Ramos (cell line): ENCODE measurements around the gene ASTN2.
"Not testable (repeated sequence)": the region's sequence is repeated elsewhere in the genome, so short reads cannot be mapped to it uniquely, and the experiment has no call there.

Experiments
- in situ Hi-C: fragments of 300-500 bp; cut with MboI; formaldehyde crosslinking; loops from one replicate; pipeline ENCODE4 v1.14.3; 2022; ENCODE audit warnings: low sequenced_read_pairs; ENCODE audit not compliant: unreplicated experiment

Gene ASTN2

GRCh38 chr9:116941266-116941665, 473.6 kb downstream of the ASTN2 start:
- in situ Hi-C loops: no loop called here

- in situ Hi-C loops: no loop called here
Observed at GRCh38 chr9:116940614-116941215, 474.1 kb downstream of the ASTN2 start.

GRCh38 chr9:116939614-116940013, 475.2 kb downstream of the ASTN2 start:
- in situ Hi-C loops: no loop called here

DNA sequence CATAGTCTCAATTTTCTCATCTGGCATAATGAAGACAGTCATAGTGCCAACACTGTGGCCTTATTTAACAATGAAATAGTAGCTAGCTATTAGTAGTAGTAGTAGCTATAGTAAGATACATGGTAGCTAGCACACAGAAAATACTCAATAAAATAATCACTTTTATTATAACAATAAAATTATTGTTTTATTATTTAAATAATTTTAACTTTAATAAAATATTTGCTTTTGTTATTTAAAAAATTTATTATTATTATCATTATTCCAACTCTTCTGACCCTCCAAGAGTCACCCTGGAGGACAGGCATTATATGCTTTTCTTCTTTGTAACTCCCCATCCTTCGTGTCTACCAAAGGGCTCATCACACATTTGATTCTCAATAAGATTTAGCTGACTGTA, 475.7 kb downstream of the ASTN2 start:
- in situ Hi-C loops: no loop called here

GRCh38 chr9:116937361-116937760, 477.5 kb downstream of the ASTN2 start:
- in situ Hi-C loops: no loop called here

- in situ Hi-C loops: no loop called here
Observed at GRCh38 chr9:116935149-116935897, 479.5 kb downstream of the ASTN2 start.

DNA sequence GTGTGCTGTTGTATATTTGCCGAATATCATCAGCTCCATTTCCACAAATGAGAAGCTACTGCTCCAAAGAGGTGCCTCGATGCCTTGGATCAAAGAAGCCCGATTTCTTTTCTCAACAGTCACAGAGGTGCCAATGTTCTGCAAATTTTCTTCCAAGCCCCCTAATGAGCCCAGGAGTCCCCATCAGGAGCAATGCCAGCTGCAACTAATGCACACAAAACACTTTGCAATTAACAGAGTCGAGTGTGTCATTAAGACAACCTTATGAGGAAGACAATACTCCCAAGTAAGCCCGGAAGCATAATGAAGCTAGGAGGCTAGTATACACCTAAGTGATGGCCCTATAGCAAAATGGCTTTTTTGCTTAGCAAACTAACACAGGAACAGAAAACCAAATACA, 480.7 kb downstream of the ASTN2 start:
- in situ Hi-C loops: no loop called here

DNA sequence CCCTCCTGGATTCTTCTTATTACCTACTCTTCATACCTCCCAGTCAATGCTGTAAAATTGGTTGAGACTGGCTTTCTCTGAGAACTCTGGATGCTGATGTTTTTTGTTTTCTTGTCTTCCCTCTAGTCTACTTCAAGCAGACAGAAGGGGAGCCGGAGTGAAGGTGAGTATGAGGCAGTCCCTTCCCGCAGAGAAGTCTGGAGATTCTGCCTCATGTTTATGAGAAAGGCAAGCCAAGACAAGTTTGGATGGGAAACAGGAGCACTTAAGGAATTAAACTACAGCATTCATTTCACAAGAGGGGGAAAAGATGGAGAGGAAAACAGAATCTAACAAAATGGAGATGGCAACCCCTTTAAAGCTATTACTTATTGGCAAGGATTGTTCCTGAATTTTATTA, 481.6 kb downstream of the ASTN2 start:
- in situ Hi-C loops: no loop called here

GRCh38 chr9:116929621-116930020, 485.2 kb downstream of the ASTN2 start:
- in situ Hi-C loops: no loop called here

DNA sequence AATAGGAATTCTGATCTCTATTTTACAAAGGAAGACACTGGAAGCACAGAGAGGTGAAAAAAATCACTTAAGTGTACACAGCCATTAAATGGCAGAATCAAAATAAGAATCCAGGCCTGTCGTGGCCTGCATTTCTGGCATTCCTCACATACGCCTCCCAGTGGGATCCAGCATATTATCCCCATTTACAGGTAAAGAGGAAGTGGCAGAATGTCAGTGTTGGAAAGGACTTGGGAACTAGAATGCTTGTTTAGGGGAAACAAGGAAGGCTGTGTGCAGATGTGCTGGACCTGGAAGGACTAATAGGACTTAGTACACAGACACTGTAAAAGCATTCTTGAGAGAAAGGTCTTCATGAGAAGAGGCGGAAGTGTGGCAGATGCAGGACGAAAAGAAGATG, 486.0 kb downstream of the ASTN2 start:
- in situ Hi-C loops: no loop called here

GRCh38 chr9:116928289-116928688, 486.6 kb downstream of the ASTN2 start:
- in situ Hi-C loops: no loop called here

- in situ Hi-C loops: no loop called here
Observed at GRCh38 chr9:116927726-116928125, 487.1 kb downstream of the ASTN2 start.

GRCh38 chr9:116925121-116925520, 489.7 kb downstream of the ASTN2 start:
- in situ Hi-C loops: no loop called here

GRCh38 chr9:116924462-116925110, 490.3 kb downstream of the ASTN2 start:
- in situ Hi-C loops: no loop called here

DNA sequence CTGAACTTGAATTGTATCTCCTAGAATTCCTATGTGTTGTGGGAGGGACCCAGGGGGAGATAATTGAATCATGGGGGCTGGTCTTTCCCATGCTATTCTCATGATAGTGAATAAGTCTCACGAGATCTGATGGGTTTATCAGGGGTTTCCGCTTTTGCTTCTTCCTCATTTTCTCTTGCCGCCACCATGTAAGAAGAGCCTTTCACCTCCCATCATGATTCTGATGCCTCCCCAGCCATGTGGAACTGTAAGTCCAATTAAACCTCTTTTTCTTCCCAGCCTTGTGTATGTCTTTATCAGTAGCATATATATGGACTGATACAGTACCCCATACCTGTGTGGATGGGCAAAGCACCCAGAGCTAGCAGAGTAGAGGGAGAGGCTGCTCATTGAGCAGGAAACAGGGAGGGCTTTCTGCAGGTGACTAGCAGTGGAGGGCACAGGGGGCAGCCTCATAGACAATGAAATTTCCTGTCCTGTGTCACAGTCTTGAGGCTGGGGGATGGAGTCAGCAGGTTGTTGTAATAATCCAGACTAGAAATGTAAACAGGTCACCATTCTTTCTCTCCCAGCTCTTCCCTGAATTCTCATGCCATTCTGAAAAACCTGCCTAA, 496.9 kb downstream of the ASTN2 start:
- in situ Hi-C loops: not testable (repeated sequence)

DNA sequence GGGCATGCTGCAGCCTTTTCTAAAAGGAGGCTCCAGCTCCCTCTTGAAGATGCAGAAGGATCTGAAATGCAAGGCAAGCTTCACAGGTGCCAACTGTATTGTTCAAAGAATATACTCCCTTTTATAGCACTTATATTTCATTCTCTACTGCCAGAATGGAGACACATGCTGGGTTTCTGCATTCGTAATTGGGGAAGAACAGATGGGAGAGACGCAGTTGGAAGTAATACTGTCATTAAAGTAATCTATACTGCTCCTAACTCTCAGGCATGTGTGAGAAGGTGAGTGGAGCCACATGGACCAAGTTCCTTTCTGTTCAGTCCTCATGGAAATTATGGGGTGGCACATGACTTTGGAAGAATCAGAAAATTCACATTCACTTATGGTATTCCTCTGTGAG, 501.3 kb downstream of the ASTN2 start:
- in situ Hi-C loops: no loop called here

GRCh38 chr9:116910201-116910600, 504.7 kb downstream of the ASTN2 start:
- in situ Hi-C loops: no loop called here

GRCh38 chr9:116907989-116908388, 506.9 kb downstream of the ASTN2 start:
- in situ Hi-C loops: no loop called here

GRCh38 chr9:116905171-116905588, 509.7 kb downstream of the ASTN2 start:
- in situ Hi-C loops: no loop called here

GRCh38 chr9:116904165-116904564, 510.7 kb downstream of the ASTN2 start:
- in situ Hi-C loops: no loop called here

GRCh38 chr9:116901260-116901659, 513.6 kb downstream of the ASTN2 start:
- in situ Hi-C loops: no loop called here
